GM12878 (cell line): ENCODE data around the gene KCNB1. TPM values are rescaled to one million over a fixed set of nuclear protein-coding genes. Genes with fewer than 3 reads are reported as not detected.

Experiments
- ATAC-seq: fragments of 200-7000 bp; cut with Tn5 transposase; 3 replicates; pipeline ENCODE4 v1.9.1; 2020; ENCODE audit warnings: mild to moderate bottlenecking, moderate library complexity
- BruUV-seq: library from RNA; stranded (reverse); fragments of 400-500 nt; replicated peaks from 2 replicates; lab custom pipeline; 2021; lab: Mats Ljungman, UMichigan
- CTCF ChIA-PET: fragments of 300-600 bp; sonication (Branson Sonifier 250); formaldehyde crosslinking; extraction: SDS; loops from one replicate; lab custom pipeline; 2021; ENCODE audit warnings: inconsistent platforms; lab: Yijun Ruan, JAX
- POLR2A ChIA-PET: fragments of 350-600 bp; formaldehyde crosslinking; extraction: SDS; loops from one replicate; lab custom pipeline; 2021; ENCODE audit warnings: inconsistent platforms; lab: Charles Lee
- RAD21 ChIA-PET: fragments of 300-600 bp; sonication (Branson Sonifier 250); formaldehyde crosslinking; loops from one replicate; lab custom pipeline; 2023; ENCODE audit warnings: antibody characterized with exemption; ENCODE audit not compliant: unreplicated experiment; lab: Charles Lee
- SMC1A ChIA-PET: fragments of 300-600 bp; sonication (Branson Sonifier 250); formaldehyde crosslinking; loops from one replicate; lab custom pipeline; 2023; ENCODE audit not compliant: unreplicated experiment, uncharacterized antibody; lab: Charles Lee
- DNase-seq: peaks from one replicate; pipeline ENCODE4 v3.0.0-alpha.2; 2011; ENCODE audit warnings: low read depth, low spot score
- FAIRE-seq: peaks from 3 replicates; lab custom pipeline; 2011; peaks lifted over from hg19 to GRCh38; lab: Jason Lieb, UNC
- H2AFZ ChIP-seq: 2 replicates; pipeline ENCODE4 v1.6.0; 2011; ENCODE audit warnings: low read depth, low read length, control low read depth; ENCODE audit not compliant: control insufficient read depth
- H3K27ac ChIP-seq: 2 replicates; pipeline ENCODE4 v1.5.1; 2011; ENCODE audit warnings: control low read depth; ENCODE audit not compliant: control insufficient read depth, insufficient read depth
- H3K27me3 ChIP-seq, 2 experiments: replicated peaks in 1 of 2; 2 replicates each; pipeline versions ENCODE4 v1.6.0 to v1.6.1; 2011; ENCODE audit warnings: low read length in 1 of 2; ENCODE audit not compliant: control insufficient read depth in 2 of 2, insufficient read depth in 2 of 2
- H3K36me3 ChIP-seq, 2 experiments: 2 replicates each; pipeline ENCODE4 v1.5.1; 2011; ENCODE audit warnings: low read length in 1 of 2; ENCODE audit not compliant: control insufficient read depth in 2 of 2, insufficient read depth in 2 of 2
- H3K4me1 ChIP-seq: 2 replicates; pipeline ENCODE4 v1.6.1; 2011; ENCODE audit warnings: mild to moderate bottlenecking, low read length, moderate library complexity, mixed read lengths; ENCODE audit not compliant: control insufficient read depth, insufficient read depth
- H3K4me2 ChIP-seq: 2 replicates; pipeline ENCODE4 v1.6.0; 2011; ENCODE audit warnings: control low read depth; ENCODE audit not compliant: control insufficient read depth, insufficient read depth
- H3K4me3 ChIP-seq: fragments of 200-600 bp; sonication (generic); 2 replicates; pipeline ENCODE4 v1.5.1; 2016
- H3K79me2 ChIP-seq: 2 replicates; pipeline ENCODE4 v1.6.0; 2011; ENCODE audit warnings: low read length; ENCODE audit not compliant: control insufficient read depth, insufficient read depth
- H3K9ac ChIP-seq: 2 replicates; pipeline ENCODE4 v1.8.0; 2011; ENCODE audit warnings: low read length, control low read depth, mixed read lengths; ENCODE audit not compliant: control insufficient read depth, insufficient read depth
- H3K9me3 ChIP-seq: replicated peaks from 3 replicates; pipeline ENCODE4 v1.5.1; 2011; ENCODE audit warnings: mild to moderate bottlenecking, low read length; ENCODE audit not compliant: control insufficient read depth, insufficient read depth
- H4K20me1 ChIP-seq: 2 replicates; pipeline ENCODE4 v1.6.0; 2011; ENCODE audit not compliant: control insufficient read depth, insufficient read depth
- ASH2L ChIP-seq: fragments of 300-600, 200-600 bp; sonication (generic); IDR thresholded peaks from 2 replicates; pipeline ENCODE4 v1.6.1; 2017; ENCODE audit warnings: low read depth, mild to moderate bottlenecking, borderline replicate concordance
- BHLHE40 ChIP-seq, 2 experiments: fragments of 450-650 bp in 1 of 2; IDR thresholded peaks; 2 replicates each; pipeline ENCODE4 v1.6.1; 2011 to 2017; ENCODE audit warnings: low read depth in 2 of 2, borderline replicate concordance in 1 of 2, improper control_type of control experiment in 1 of 2, low read length in 1 of 2, mild to moderate bottlenecking in 1 of 2
- JUNB ChIP-seq: IDR thresholded peaks from 2 replicates; pipeline ENCODE4 v1.6.1; 2016; ENCODE audit warnings: antibody characterized with exemption, mild to moderate bottlenecking
- MYB ChIP-seq: fragments of 150-350 bp; IDR thresholded peaks from 2 replicates; pipeline ENCODE4 v1.6.1; 2014; ENCODE audit warnings: mild to moderate bottlenecking, low read depth, low read length, borderline replicate concordance
- NFYB ChIP-seq: IDR thresholded peaks from 2 replicates; pipeline ENCODE4 v1.6.1; 2011; ENCODE audit warnings: low read depth, mild to moderate bottlenecking, low read length, improper control_type of control experiment, moderate library complexity; ENCODE audit not compliant: insufficient read depth
- RCOR1 ChIP-seq: conservative IDR thresholded peaks from 2 replicates; pipeline ENCODE4 v1.6.1; 2012; ENCODE audit warnings: low read depth, low read length, improper control_type of control experiment
- SIX5 ChIP-seq: IDR thresholded peaks from 2 replicates; pipeline ENCODE4 v1.6.1; 2011; ENCODE audit warnings: mild to moderate bottlenecking, low read depth, low read length, moderate library complexity; ENCODE audit not compliant: severe bottlenecking
- SMARCA5 ChIP-seq: fragments of 450-650 bp; IDR thresholded peaks from 2 replicates; pipeline ENCODE4 v1.6.1; 2017; ENCODE audit warnings: mild to moderate bottlenecking
- TBL1XR1 ChIP-seq: IDR thresholded peaks from 2 replicates; pipeline ENCODE4 v1.6.1; 2012; ENCODE audit warnings: low read depth, low read length, improper control_type of control experiment
- WRNIP1 ChIP-seq: IDR thresholded peaks from 2 replicates; pipeline ENCODE4 v1.6.1; 2011; ENCODE audit warnings: low read depth, low read length, improper control_type of control experiment, borderline replicate concordance
- YBX1 ChIP-seq: fragments of 450-650 bp; IDR thresholded peaks from 2 replicates; pipeline ENCODE4 v1.6.1; 2016; ENCODE audit warnings: antibody characterized with exemption
- ZBED1 ChIP-seq: IDR thresholded peaks from 2 replicates; pipeline ENCODE4 v1.6.1; 2016; ENCODE audit warnings: borderline replicate concordance
- ZNF24 ChIP-seq: fragments of 450-650 bp; IDR thresholded peaks from 2 replicates; pipeline ENCODE4 v1.6.1; 2017; ENCODE audit warnings: antibody characterized with exemption, mild to moderate bottlenecking
- whole genome bisulfite sequencing: methylation state at CpG from one replicate; pipeline ENCODE4 v1.1.6; 2016; ENCODE audit warnings: low lambda C conversion rate; ENCODE audit not compliant: insufficient replicate concordance, insufficient coverage; ENCODE audit errors: missing lambda C conversion rate; 5-methylcytosine and 5-hydroxymethylcytosine counted together
- in situ Hi-C: fragments of 300-500 bp; cut with MboI; formaldehyde crosslinking; loops from 9 replicates; pipeline ENCODE4 v1.14.3; 2018; ENCODE audit warnings: mixed read lengths
- intact Hi-C: fragments of 100-400 bp; cut with micrococcal nuclease; formaldehyde crosslinking; loops from one replicate; pipeline ENCODE4 v1.14.2; 2022; ENCODE audit not compliant: unreplicated experiment
- polyA plus RNA-seq, 11 experiments: library from polyadenylated mRNA; depleted of rRNA in 4 of 11; unstranded in 6 of 11; stranded (reverse) in 5 of 11; fragments of >200 nt; fragmentation: Nextera tagmentation in 4 of 11; fragmentation: Illumina TruSeq in 1 of 11; extraction: Ambion mirVana in 4 of 11; extraction: Trizol in 1 of 11; gene quantifications; 1 replicate in 1 of 11; 2 replicates in 10 of 11; pipeline versions ENCODE4 v1.2.1 to v1.2.3, GENCODE V29; 2011 to 2016; ENCODE audit warnings: inconsistent platforms in 2 of 11, missing spikeins in 2 of 11, low read depth in 1 of 11
- total RNA-seq, 4 experiments: library from RNA; depleted of rRNA in 3 of 4; stranded (reverse); fragments of >200 nt in 3 of 4; fragmentation: Illumina TruSeq in 1 of 4; extraction: Trizol in 1 of 4; gene quantifications; 2 replicates each; pipeline versions ENCODE4 v1.2.1 to v1.2.3, GENCODE V29; 2013 to 2021
- TF ChIP-seq, protein P1 (sequence below): IDR thresholded peaks from 2 replicates; pipeline ENCODE4 v1.6.1; 2011; ENCODE audit warnings: low read depth, mild to moderate bottlenecking, low read length, moderate library complexity, borderline replicate concordance; ENCODE audit errors: extremely low read depth

The KCNB1 gene
- total and polyA plus RNA-seq, 10 of the 15 experiments (the other 5 are each of a cell fraction or from before 2014, with no cell fraction given) = 0.02 to 0.08 (median 0.03) TPM; not detected in 7

GRCh38 chr20:49513517-49513916, 31.0 kb upstream of the KCNB1 start:
- in situ Hi-C loops (loop anchor here (25.0 kb wide), 1 partner anchor 176 kb away; no protein-coding TSS in a partner anchor), intact Hi-C loops (no loop called here)
- ChIA-PET CTCF (no interaction called here), POLR2A (no interaction called here), SMC1A (no interaction called here), RAD21 (no interaction called here)
- ATAC-seq = no peak
- Histone ChIP-seq H3K9ac (no peak overlapping the region), H3K4me3 (no peak overlapping the region), H3K27me3 (peaks cover 4% of the 10 kb centered on the region in 2 experiments; a peak in 2 of 4 replicates), H3K36me3 (no peaks in the 10 kb centered on the region), H4K20me1 (no peaks in the 10 kb centered on the region), H3K4me2 (no peak overlapping the region), H3K4me1 (no peaks in the 10 kb centered on the region), H3K9me3 (no peaks in the 10 kb centered on the region), H3K79me2 (no peaks in the 10 kb centered on the region), H3K27ac (no peak overlapping the region), H2AFZ (no peak overlapping the region)
- FAIRE-seq = no peak
- BruUV-seq = no TSS peak
- 25% methylated on average over 2 of the region's 2 CpGs for WGBS
- no peak for DNase-seq
- peak; percentile 57; the same call in 1 of the 2 replicates for TF ChIP-seq NFYB
- TF ChIP-seq, protein P1, sequence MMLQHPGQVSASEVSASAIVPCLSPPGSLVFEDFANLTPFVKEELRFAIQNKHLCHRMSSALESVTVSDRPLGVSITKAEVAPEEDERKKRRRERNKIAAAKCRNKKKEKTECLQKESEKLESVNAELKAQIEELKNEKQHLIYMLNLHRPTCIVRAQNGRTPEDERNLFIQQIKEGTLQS = no peak
- TF ChIP-seq SMARCA5 = no peak
- no peak for TF ChIP-seq YBX1

- Histone ChIP-seq H3K4me2 (no peak overlapping the region), H3K79me2 (no peaks in the 10 kb centered on the region), H3K27me3 (peaks cover 4% of the 10 kb centered on the region in 2 experiments; a peak in 2 of 4 replicates), H3K9me3 (no peaks in the 10 kb centered on the region), H3K4me3 (no peak overlapping the region), H4K20me1 (no peaks in the 10 kb centered on the region), H3K9ac (no peak overlapping the region), H3K27ac (no peak overlapping the region), H3K4me1 (no peaks in the 10 kb centered on the region), H3K36me3 (no peaks in the 10 kb centered on the region), H2AFZ (no peak overlapping the region)
- 37% methylated on average over 11 of the region's 11 CpGs for WGBS
- ChIA-PET RAD21 (no interaction called here), POLR2A (no interaction called here), SMC1A (no interaction called here), CTCF (no interaction called here)
- no TSS peak for BruUV-seq
- TF ChIP-seq JUNB = no peak
- TF ChIP-seq YBX1 = no peak
- no peak for TF ChIP-seq SMARCA5
- no peak for TF ChIP-seq MYB
- no peak for TF ChIP-seq RCOR1
- no peak for TF ChIP-seq SIX5
- TF ChIP-seq ASH2L = no peak
- no peak for TF ChIP-seq BHLHE40 (IDR thresholded peaks at IDR 0.05; ENCODE audit: borderline replicate concordance in 1 of 2, low read depth in 2 of 2, low read length in 1 of 2)
- no peak for TF ChIP-seq ZNF24
- TF ChIP-seq ZBED1 = no peak
- no peak for TF ChIP-seq TBL1XR1
- no peak for TF ChIP-seq WRNIP1
- intact Hi-C loops (no loop called here), in situ Hi-C loops (loop anchor here (25.0 kb wide), 1 partner anchor 176 kb away; no protein-coding TSS in a partner anchor)
- FAIRE-seq (no peak), ATAC-seq (no peak), DNase-seq (no peak)
These were observed 30.5 kb upstream of the KCNB1 start for GRCh38 chr20:49513009-49513408.
